ENCODE results near the gene SRRD.

- TF ChIP-seq CTCF (IDR thresholded peaks at IDR 0.05), result no peak
- TF ChIP-seq POLR2A (IDR thresholded peaks at IDR 0.05), result no peak
Observed at GRCh38 chr22:26446808-26447515, 36.7 kb upstream of the SRRD start.

Measured in sigmoid colon (tissue), 3 donors.